Sciatic nerve (tissue), 1 donor: Measurements from ENCODE around the gene SET. TPM values are rescaled to one million over a fixed set of nuclear protein-coding genes. Genes with fewer than 3 reads are reported as not detected.

ENCODE experiments used
- total RNA-seq: library from RNA; stranded (reverse); fragmentation: NEBNext Ultra II Directional; extraction: Animal tissue kit (Norgen Biotek cat#: 25700); gene quantifications from one replicate; pipeline ENCODE4 v1.2.1, GENCODE V29; 2021
- donor health status: DM: no; HTN: no; CAD: no.

SET gene
- total RNA-seq, 1 donor from 2014 or later = 222 TPM

Other genes with a start within 250 kb of the SET start
- 28.1 TPM for gene ODF2, start 233.2 kb upstream of the SET start, total RNA-seq
- 19.3 TPM for gene GLE1, start 184.5 kb upstream of the SET start, total RNA-seq
- 794 TPM for gene SPTAN1, start 136.6 kb upstream of the SET start, total RNA-seq
- 28.4 TPM for gene DYNC2I2, start 32.4 kb upstream of the SET start, total RNA-seq
- 9.9 TPM for gene PKN3, start 13.3 kb downstream of the SET start, total RNA-seq
- 7.4 TPM for gene ZDHHC12, start 34.9 kb downstream of the SET start, total RNA-seq
- 40.6 TPM for gene ZER1, start 82.7 kb downstream of the SET start, total RNA-seq
- 23.2 TPM for gene TBC1D13, start 98.0 kb downstream of the SET start, total RNA-seq
- gene ENDOG, start 129.3 kb downstream of the SET start, total RNA-seq = 14.1 TPM
- 32.7 TPM for gene SPOUT1, start 140.6 kb downstream of the SET start, total RNA-seq
- gene KYAT1, start 192.7 kb downstream of the SET start, total RNA-seq = 12.8 TPM
- 67.2 TPM for gene LRRC8A, start 192.9 kb downstream of the SET start, total RNA-seq
- gene PHYHD1, start 231.8 kb downstream of the SET start, total RNA-seq = 38.7 TPM